ENCODE measurements around the gene NCOA5. TPM values are rescaled to one million over a fixed set of nuclear protein-coding genes. Genes with fewer than 3 reads are reported as not detected.

The NCOA5 gene
- total and polyA plus RNA-seq, 12 donors, result 7.6 to 22.5 (median 11.5) TPM

DNA sequence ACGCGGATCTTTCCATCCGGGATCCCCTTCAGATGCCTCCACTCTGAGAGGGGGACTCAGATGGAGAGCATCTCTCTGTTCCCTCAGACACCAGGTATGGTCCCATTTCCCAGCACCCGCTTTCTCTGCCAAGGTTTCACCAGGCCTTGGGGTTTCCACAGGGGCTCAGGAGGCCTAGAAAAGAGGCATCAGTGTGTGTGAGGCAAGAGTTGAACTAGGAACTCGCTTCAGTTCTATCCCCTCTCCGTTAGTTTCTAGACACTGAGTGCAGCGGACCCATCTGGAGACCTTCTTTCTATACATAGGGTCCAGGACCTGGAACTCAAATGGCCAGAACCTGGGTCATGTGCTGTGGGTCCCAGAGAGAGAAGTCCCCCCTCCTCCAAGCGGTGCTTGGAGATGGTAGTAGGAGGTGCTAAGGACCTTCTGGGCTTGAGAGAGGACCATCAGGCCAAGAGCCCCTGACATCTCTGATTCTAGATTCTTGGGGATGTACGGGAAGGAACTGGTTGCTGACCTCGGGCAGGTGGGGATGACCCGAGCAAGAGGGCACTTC lies 58.7 kb downstream of the NCOA5 start:
- H3K27me3 ChIP-seq, result peaks cover 34 to 100% (median 96%) of the 10 kb centered on the region in 7 donors

DNA sequence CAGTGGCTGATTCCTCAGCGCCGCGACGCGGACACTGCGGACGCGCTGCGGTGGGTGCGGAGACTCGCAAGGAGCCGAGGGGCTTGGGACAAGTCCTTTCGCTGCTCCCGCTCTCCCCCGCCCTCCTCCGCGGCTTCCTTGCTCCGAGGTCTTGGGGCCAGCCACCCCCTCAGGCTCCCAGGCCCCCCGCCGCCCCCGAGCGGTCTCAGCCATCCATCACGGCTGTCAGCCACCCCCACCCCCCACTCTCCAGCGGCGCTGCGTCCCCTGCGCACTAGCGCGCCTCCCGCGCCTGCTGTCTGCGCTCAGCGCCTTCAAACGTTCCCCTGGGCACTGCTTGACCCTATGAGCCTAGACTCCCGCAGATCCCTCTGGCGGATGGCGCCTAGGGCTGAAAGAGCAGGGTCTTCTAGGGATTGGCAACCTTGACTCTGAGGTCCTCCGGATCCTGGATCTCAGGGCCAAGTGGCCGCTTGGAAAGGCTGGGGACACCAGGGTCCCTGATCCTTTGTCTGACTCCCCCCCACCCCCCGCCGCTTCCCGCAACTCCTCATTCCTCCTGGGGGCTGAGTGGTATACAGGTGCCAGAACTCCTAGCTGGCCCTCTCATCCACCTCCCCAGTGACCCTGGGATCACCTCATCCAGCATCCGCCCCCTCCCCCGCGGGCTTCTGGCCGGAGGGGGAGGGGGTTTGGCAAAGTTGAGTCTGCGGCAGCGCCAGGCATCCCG lies 59.3 kb downstream of the NCOA5 start:
- no peaks in the 10 kb centered on the region for H3K9me3 ChIP-seq
- 6 to 8% methylated on average over 49 of the region's 49 CpGs for WGBS, 2 donors
- H3K4me3 ChIP-seq, result no peak overlapping the region
- no peaks in the 10 kb centered on the region for H3K36me3 ChIP-seq
- peaks cover 0 to 11% (median 9%) of the 10 kb centered on the region in 9 donors for H3K4me1 ChIP-seq
- TF ChIP-seq, protein P1, sequence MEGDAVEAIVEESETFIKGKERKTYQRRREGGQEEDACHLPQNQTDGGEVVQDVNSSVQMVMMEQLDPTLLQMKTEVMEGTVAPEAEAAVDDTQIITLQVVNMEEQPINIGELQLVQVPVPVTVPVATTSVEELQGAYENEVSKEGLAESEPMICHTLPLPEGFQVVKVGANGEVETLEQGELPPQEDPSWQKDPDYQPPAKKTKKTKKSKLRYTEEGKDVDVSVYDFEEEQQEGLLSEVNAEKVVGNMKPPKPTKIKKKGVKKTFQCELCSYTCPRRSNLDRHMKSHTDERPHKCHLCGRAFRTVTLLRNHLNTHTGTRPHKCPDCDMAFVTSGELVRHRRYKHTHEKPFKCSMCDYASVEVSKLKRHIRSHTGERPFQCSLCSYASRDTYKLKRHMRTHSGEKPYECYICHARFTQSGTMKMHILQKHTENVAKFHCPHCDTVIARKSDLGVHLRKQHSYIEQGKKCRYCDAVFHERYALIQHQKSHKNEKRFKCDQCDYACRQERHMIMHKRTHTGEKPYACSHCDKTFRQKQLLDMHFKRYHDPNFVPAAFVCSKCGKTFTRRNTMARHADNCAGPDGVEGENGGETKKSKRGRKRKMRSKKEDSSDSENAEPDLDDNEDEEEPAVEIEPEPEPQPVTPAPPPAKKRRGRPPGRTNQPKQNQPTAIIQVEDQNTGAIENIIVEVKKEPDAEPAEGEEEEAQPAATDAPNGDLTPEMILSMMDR (IDR thresholded peaks at IDR 0.05), result no peak
- DNase-seq, result no peak
- no peak overlapping the region for H3K27ac ChIP-seq
- intact Hi-C loops (cut with DNase I), result no loop called here
- H3K27me3 ChIP-seq, result peaks cover 34 to 100% (median 97%) of the 10 kb centered on the region in 7 donors
- ATAC-seq, result no peak

More for the DNA sequence above, 58.7 kb downstream of the NCOA5 start:
- H3K36me3 ChIP-seq, result no peaks in the 10 kb centered on the region
- 22% methylated on average over 11 of the region's 11 CpGs for WGBS, 2 donors
- no peak overlapping the region for H3K4me3 ChIP-seq
- TF ChIP-seq, protein P1 (IDR thresholded peaks at IDR 0.05), result no peak
- ATAC-seq, result no peak
- H3K27ac ChIP-seq, result no peak overlapping the region
- DNase-seq, result no peak
- H3K4me1 ChIP-seq, result peaks cover 0 to 11% (median 9%) of the 10 kb centered on the region in 9 donors
- intact Hi-C loops (cut with DNase I), result no loop called here
- H3K9me3 ChIP-seq, result no peaks in the 10 kb centered on the region

DNA sequence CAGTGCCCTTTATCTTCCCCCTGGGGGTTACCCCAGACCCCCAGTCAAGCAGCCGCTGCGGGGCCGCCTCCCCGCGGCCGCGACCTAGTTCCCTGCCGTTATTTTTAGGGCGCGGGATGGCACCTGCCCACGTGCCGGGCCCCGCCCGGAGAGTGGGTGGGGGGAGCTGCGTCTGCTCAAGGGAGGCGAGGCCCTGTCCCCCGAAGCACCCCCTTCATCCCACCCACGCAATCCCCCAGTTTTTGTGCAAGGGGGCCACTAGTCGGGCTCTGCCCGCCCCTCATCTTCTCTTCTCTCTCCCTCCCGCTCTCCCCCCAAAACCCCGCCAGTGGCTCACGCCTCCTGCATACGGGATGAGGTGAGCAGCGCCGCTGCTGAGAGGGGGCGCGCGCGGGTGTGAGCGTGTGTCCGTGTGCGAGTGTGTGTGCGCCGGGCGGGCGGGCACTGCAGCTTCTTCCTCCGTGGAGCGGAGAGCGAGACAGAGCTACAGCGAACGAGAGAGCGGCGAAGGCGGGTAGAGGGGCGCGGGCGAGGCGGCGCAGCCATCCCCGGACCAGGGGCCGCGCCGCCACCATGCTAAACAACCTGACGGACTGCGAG lies 60.9 kb downstream of the NCOA5 start, which contains the start of gene SLC12A5:
Gene SLC12A5, plus strand, starts transcription at position 444 of the 600 bp plus-strand sequence. Its CDS starts 130 bp downstream, at position 574.
- Histone ChIP-seq H3K9me3 (no peaks in the 10 kb centered on the region), H3K27me3 (peaks cover 30 to 100% (median 98%) of the 10 kb centered on the region in 7 donors), H3K36me3 (no peaks in the 10 kb centered on the region), H3K4me1 (peaks cover 0 to 11% (median 9%) of the 10 kb centered on the region in 9 donors), H3K4me3 (no peak within 1 kb of the TSS), H3K27ac (no peak within 1 kb of the TSS)
- TF ChIP-seq, protein P1 (IDR thresholded peaks at IDR 0.05), result no peak
- DNase-seq (no peak), ATAC-seq (no peak)
- intact Hi-C loops (cut with DNase I), result loop anchor here in 8 of 10 donors (5.0 to 10.0 kb wide), 4 partner anchors 56 to 326 kb away; partner anchors contain the start of gene NCOA5 (in 1 of the 8)
- 14 to 17% methylated on average over 56 of the region's 56 CpGs for WGBS, 2 donors

DNA sequence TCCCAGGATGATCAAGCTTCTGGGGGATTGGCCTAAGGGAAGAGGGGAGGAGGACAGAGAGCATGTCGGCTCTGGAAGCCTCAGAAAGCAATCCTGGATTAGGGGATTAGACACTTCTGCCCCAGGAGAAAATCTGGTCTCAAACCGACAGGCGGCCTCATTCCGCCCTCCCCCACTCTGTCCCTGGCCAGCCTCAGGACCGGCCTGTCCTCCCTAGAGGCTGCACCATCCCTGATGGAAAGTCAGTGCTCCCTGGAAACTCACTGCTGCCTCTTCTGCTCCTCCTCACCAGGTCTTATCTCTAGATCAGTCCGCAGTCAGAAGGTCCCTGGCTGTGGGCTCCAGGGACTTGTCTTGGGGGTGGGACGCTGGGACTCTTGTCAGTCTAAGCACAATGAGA lies 61.7 kb downstream of the NCOA5 start:
- 48 to 64% methylated on average over 7 of the region's 7 CpGs for WGBS, 2 donors
- H3K27me3 ChIP-seq, result peaks cover 35 to 100% (median 98%) of the 10 kb centered on the region in 7 donors
- H3K36me3 ChIP-seq, result no peaks in the 10 kb centered on the region
- H3K4me1 ChIP-seq, result peaks cover 0 to 11% (median 9%) of the 10 kb centered on the region in 9 donors
- no peak for ATAC-seq
- H3K4me3 ChIP-seq, result no peak overlapping the region
- intact Hi-C loops (cut with DNase I), result loop anchor here in 8 of 10 donors (5.0 to 10.0 kb wide), 4 partner anchors 57 to 327 kb away; partner anchors contain the start of gene NCOA5 (in 1 of the 8)
- H3K9me3 ChIP-seq, result no peaks in the 10 kb centered on the region
- no peak overlapping the region for H3K27ac ChIP-seq
- DNase-seq, result no peak
- TF ChIP-seq, protein P1 (IDR thresholded peaks at IDR 0.05), result no peak
